Middle frontal gyrus (tissue), 1 donor: Measurements from ENCODE around the gene RSPH1.

Experiments used
- DNase-seq: peaks from one replicate; pipeline ENCODE4 v3.0.0-alpha.2; 2015; ENCODE audit warnings: low spot score; ENCODE audit errors: extremely low spot score

RSPH1 gene

GRCh38 chr21:42532466-42533181 is 36.6 kb upstream of the RSPH1 start:
- peak; percentile 11 for DNase-seq

DNA sequence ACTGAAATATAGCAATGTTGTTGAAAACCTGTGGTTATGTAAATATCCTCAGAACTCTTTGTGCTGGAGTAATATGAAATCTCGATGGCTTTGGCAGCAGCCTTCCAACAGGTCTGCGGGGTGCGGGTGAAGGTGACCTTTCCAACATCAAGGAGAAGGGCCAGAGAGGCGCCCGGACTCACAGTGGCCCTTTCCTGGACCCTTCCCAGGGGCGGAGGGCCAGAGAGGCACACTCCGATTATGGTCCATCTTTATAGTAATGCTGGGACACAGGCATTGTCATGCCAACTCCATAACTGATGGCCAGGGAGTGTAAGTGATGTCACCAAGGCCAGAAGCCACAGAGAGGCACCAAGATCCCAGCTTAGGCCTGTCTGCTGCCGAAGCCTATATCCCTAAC is 35.7 kb upstream of the RSPH1 start:
- DNase-seq: no peak

- DNase-seq: peak; percentile 66
Measured at GRCh38 chr21:42530167-42530518, 34.1 kb upstream of the RSPH1 start.

GRCh38 chr21:42527489-42528158 is 31.6 kb upstream of the RSPH1 start:
- no peak for DNase-seq

DNA sequence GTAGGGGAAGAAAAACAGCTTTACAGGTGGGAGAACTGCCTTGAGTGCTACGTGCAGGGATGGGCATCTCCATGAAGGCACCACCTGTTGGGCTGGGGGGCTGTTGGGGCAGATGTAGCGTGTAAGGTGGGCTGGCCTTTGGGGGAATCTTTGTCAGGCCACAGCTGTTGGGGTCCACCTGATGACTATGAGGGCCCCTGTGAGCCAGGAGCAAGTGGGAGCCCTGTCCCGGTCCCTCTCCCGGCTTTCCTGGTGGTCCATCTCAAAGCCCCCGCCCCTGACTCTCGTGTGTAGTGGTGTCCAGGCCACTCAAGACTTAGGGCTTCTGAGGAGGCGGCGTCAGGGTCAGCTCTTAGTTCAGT is 31.1 kb upstream of the RSPH1 start:
- DNase-seq: no peak

GRCh38 chr21:42526379-42526727 is 30.3 kb upstream of the RSPH1 start:
- DNase-seq: no peak

GRCh38 chr21:42525676-42526378 is 29.8 kb upstream of the RSPH1 start:
- DNase-seq: no peak

GRCh38 chr21:42525029-42525581 is 29.1 kb upstream of the RSPH1 start:
- no peak for DNase-seq

GRCh38 chr21:42524341-42525028 is 28.5 kb upstream of the RSPH1 start:
- no peak for DNase-seq

DNA sequence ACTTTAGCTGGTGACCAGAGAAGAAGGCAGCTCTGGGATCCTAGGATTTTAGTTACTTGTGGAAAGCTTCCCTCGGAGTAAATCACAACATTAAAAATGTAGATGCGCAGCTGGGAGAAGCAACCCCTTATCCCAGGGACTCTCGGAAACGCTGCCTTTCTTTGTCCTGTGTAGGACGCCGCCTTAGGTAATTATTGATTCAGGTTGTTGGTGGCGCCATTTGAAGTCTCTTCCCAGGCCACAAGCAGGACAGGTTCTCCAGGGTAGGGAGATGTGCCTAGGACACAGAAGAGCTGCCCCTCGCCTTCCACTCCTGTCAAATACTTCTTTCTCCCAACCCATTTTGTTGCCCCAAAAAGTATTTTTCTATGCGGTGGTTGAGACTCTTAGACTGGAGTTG is 27.9 kb upstream of the RSPH1 start:
- DNase-seq: no peak

DNA sequence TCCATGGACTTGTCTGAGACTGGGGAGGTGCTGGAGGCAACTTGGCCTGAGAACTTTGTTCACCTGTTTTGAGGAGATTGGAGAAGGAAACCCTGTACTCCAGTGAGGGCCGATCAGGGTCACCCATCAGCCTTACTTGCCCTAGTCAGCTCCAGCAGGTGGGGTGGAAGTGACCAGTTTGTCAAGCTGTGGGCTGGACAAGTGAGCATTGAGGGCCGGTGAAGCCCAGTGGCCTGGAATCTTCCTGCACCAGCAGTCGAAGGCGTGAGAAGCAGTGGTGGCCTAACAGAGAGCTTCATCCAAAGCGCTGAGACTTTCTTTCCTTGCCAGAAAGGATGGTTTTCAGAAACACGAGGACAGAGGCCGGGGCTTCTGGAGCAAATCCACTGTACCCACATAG is 27.2 kb upstream of the RSPH1 start:
- no peak for DNase-seq

DNA sequence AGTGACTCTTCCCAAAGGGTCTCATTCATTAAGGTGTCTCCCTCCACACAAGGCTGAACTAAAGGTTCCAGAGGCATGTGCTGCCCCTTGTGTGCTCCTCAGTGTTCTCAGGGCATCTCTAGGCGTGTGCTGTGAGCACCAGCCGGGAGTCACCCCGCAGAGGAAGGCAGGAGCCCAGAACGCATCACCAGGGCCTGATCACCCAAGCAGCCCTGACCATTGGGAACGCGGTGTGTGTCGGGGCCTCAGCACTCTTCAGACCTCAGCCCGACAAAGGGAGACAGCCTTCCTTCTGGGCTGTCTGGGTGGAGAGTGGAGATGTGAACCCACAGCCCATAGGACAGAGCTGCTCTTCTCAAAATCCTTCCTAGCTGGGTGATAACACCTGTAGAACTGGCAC is 26.7 kb upstream of the RSPH1 start:
- no peak for DNase-seq

DNA sequence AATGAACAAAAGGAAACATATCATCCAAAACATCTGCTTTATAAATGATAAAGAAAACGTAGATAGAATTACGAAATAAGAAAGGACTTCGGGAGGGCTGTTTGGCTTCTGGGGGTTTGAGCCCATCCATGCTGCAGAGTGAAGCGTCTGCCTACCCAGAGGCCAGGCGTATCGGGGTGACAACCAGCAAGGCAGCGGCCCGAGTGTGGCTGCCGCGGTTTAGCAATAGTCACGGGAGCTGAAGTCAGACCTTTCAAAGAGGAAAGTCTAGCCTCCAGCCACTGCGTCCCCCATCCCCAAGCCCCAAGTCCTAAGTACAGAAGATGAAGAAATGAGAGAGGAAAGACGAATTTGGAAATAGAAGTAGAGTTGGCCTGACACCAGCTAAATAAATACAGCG is 26.2 kb upstream of the RSPH1 start:
- no peak for DNase-seq

DNA sequence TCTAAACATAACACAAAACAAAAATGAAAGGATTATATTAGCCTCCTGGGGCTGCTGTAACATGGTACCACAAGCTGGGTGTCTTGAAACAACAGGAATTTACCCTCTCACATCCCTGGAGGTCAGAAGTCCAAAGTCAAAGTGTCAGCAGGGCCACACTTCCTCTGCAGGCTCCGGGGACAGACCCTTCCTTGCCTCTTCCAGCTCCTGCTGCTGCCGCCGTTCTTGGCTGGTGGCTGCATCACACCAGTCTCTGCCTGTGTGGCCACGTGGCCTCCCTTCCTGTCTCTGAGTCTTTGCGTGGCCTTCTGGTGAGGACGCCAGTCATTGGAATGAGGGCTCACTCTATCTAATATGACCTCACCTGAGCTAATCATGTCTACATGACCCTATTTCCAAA is 25.8 kb upstream of the RSPH1 start:
- DNase-seq: no peak

DNA sequence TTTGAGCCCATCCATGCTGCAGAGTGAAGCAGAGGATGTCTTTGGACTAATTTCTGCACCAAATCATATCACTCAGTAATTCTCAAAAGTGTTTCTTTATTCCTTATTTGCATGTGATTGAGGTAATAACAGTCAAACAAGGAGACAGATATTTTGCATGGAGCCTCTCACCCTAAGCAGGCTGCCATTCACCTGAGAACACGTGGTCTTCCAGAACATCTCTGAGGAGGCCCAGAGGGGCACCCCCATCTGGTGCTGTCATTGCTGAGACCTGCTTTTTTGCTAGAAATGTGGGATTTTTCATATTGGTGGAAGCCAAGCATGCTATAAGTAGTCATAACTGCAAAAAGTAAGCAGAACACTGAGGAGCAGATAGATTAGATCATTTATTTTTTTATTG is 25.4 kb upstream of the RSPH1 start:
- DNase-seq: no peak

DNA sequence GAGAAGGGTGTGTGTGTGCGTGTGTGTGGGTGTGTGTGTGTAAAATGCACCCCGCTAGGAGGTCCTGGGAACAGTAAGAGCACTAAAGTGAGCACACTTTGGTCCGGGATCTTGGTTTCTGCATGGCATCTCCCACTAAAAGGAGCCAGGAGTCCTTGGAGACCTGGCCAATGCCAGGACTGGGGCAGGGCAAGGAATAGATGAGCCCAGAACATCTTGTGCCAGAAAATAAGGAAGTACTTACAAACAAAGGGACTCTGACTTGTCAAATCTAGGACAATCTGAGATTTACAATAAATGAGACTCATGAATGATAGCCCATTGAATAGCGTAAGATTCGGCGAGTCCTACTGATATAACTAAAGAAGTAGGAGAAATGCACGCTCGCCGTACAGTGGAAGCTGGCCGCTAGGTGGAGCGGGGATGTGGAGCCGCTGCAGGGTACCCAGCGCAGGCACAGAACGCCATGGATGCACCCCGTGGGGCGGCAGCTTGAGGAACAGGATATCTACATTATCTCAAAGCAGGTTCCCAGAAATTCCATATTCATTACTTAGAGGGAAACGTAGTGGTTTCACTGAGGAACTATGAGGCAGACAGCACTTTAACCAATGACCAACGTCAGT is 24.7 kb upstream of the RSPH1 start:
- no peak for DNase-seq

DNA sequence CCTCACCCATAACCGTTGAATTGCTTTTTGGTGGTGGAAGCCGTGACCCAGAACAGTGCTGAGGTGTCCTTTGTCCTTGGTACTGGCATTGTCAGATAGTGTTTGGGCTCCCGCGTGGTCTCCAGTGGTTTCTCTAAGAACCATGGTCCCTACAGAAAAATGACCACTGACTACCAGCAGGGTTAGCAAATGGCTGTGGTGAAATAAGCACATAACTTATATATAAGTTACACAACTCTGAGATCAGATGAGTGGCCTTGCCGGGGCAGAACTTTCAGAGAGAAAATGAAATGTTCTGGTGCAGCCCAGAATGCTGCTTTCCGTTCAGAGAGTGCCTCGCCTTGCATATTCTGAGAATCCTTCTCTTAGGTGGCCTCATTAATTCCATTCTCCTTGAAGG is 22.6 kb upstream of the RSPH1 start:
- DNase-seq: no peak

DNA sequence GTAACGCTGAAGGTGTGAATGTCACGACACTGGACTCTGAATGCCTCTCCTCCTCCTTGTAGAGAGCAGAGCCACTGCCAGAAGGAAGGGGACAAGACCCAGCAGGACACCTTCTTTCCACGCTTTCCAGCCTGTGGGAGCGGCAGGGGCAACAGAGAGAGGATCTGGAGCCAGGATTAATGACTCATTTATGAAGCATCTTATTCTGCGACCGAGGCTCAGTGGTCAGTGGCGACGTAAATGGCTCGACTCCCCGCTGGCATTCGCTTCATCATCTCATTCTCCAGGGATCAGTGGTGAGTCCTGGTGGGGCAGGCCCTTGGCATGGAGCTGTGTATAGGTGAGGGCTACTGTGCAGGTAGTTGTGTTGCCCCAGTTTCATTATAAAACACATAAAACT is 22.2 kb upstream of the RSPH1 start:
- DNase-seq: no peak

- DNase-seq: no peak
Measured at GRCh38 chr21:42515708-42516502, 19.9 kb upstream of the RSPH1 start.

- DNase-seq: no peak
Measured at GRCh38 chr21:42514883-42515228, 18.8 kb upstream of the RSPH1 start.
